Stimulated activated CD4-positive, alpha-beta T cell treated with anti-CD3 and anti-CD28 coated beads, Interleukin-12 subunit alpha, Interleukin-12 subunit beta, amount 100 ng/mL, for 24 hours (primary cell): ENCODE data around the gene SEC24D.

ENCODE experiments used
- DNase-seq, 2 experiments: peaks; one replicate each; pipeline ENCODE4 v3.0.0-alpha.2; 2020; ENCODE audit warnings: low read depth in 2 of 2

SEC24D gene

GRCh38 chr4:118751629-118752323, 84.2 kb downstream of the SEC24D start:
- no peak for DNase-seq

- DNase-seq: no peak
These were observed 86.5 kb downstream of the SEC24D start for GRCh38 chr4:118749347-118749988.

GRCh38 chr4:118746251-118746919, 89.5 kb downstream of the SEC24D start:
- no peak for DNase-seq

GRCh38 chr4:118745357-118745756, 90.6 kb downstream of the SEC24D start:
- no peak for DNase-seq

- no peak for DNase-seq
These were observed 92.1 kb downstream of the SEC24D start for GRCh38 chr4:118743867-118744266.

- DNase-seq: no peak
These were observed 93.9 kb downstream of the SEC24D start for GRCh38 chr4:118742050-118742449.

GRCh38 chr4:118741301-118741855, 94.5 kb downstream of the SEC24D start:
- no peak for DNase-seq

- DNase-seq: no peak
These were observed 95.1 kb downstream of the SEC24D start for GRCh38 chr4:118740869-118741268.

GRCh38 chr4:118739022-118739713, 96.8 kb downstream of the SEC24D start:
- no peak for DNase-seq

- no peak for DNase-seq
These were observed 97.8 kb downstream of the SEC24D start for GRCh38 chr4:118738090-118738489.

GRCh38 chr4:118736900-118737299, 99.0 kb downstream of the SEC24D start:
- DNase-seq: no peak

- DNase-seq: no peak
These were observed 101.3 kb downstream of the SEC24D start for GRCh38 chr4:118734491-118735205.

GRCh38 chr4:118732591-118733330, 103.2 kb downstream of the SEC24D start:
- DNase-seq: no peak

- DNase-seq: no peak
These were observed 105.2 kb downstream of the SEC24D start for GRCh38 chr4:118730683-118731082.

- DNase-seq: no peak
These were observed 106.3 kb downstream of the SEC24D start for GRCh38 chr4:118729287-118730286.

GRCh38 chr4:118727360-118727759, 108.6 kb downstream of the SEC24D start:
- DNase-seq: no peak

- no peak for DNase-seq
These were observed 112.6 kb downstream of the SEC24D start for GRCh38 chr4:118723369-118723768.

- no peak for DNase-seq
These were observed 114.2 kb downstream of the SEC24D start for GRCh38 chr4:118721752-118722151.

- no peak for DNase-seq
These were observed 117.3 kb downstream of the SEC24D start for GRCh38 chr4:118718511-118719170.
